SK-N-SH treated with all-trans-retinoic acid at 6 μM for 48 hours (cell line): Measurements from ENCODE around the gene ZMYND8.
"Not testable (repeated sequence)": the region's sequence is repeated elsewhere in the genome, so short reads cannot be mapped to it uniquely, and the experiment has no call there.

Source experiments
- ATAC-seq: fragments of 200-7000 bp; cut with Tn5 transposase; 3 replicates; pipeline ENCODE4 v1.9.1; 2020; ENCODE audit warnings: mild to moderate bottlenecking, moderate library complexity
- BACH2 ChIP-seq: fragments of 250-450 bp; sonication (Bioruptor Pico); IDR thresholded peaks from 2 replicates; pipeline ENCODE4 v1.9.0; 2021; ENCODE audit warnings: mild to moderate bottlenecking, borderline replicate concordance
- CSDC2 ChIP-seq: fragments of 250-450 bp; sonication (Bioruptor Pico); IDR thresholded peaks from 2 replicates; pipeline ENCODE4 v1.5.0; 2020; ENCODE audit warnings: mild to moderate bottlenecking, moderate library complexity
- ESRRG ChIP-seq: fragments of 250-450 bp; sonication (Bioruptor Pico); IDR thresholded peaks from 2 replicates; pipeline ENCODE4 v1.6.1; 2021; ENCODE audit warnings: mild to moderate bottlenecking
- GLIS3 ChIP-seq: fragments of 250-450 bp; sonication (Bioruptor Pico); IDR thresholded peaks from 2 replicates; pipeline ENCODE4 v1.5.0; 2020; ENCODE audit warnings: mild to moderate bottlenecking, moderate library complexity
- ISL1 ChIP-seq: fragments of 250-450 bp; sonication (Bioruptor Pico); IDR thresholded peaks from 2 replicates; pipeline ENCODE4 v2.1.2; 2022; ENCODE audit warnings: mild to moderate bottlenecking, moderate library complexity
- OSR1 ChIP-seq: fragments of 250-450 bp; sonication (Bioruptor Pico); IDR thresholded peaks from 2 replicates; pipeline ENCODE4 v1.8.0; 2022; ENCODE audit warnings: moderate library complexity, mild to moderate bottlenecking, inconsistent platforms
- PPARA ChIP-seq: fragments of 250-450 bp; sonication (Bioruptor Pico); IDR thresholded peaks from 2 replicates; pipeline ENCODE4 v1.5.0; 2020; ENCODE audit warnings: mild to moderate bottlenecking, borderline replicate concordance
- RARB ChIP-seq: fragments of 250-450 bp; sonication (Bioruptor Pico); IDR thresholded peaks from 2 replicates; pipeline ENCODE4 v1.8.0; 2021; ENCODE audit warnings: mild to moderate bottlenecking, moderate library complexity
- SNAI2 ChIP-seq: fragments of 250-450 bp; sonication (Bioruptor Pico); IDR thresholded peaks from 2 replicates; pipeline ENCODE4 v1.5.0; 2020; ENCODE audit warnings: mild to moderate bottlenecking, moderate library complexity
- TCF4 ChIP-seq: fragments of 250-450 bp; sonication (Bioruptor Pico); IDR thresholded peaks from 2 replicates; pipeline ENCODE4 v1.8.0; 2021; ENCODE audit warnings: mild to moderate bottlenecking, moderate library complexity, borderline replicate concordance
- TOX ChIP-seq: fragments of 250-450 bp; sonication (Bioruptor Pico); IDR thresholded peaks from 2 replicates; pipeline ENCODE4 v1.8.0; 2021; ENCODE audit warnings: mild to moderate bottlenecking, moderate library complexity, borderline replicate concordance
- ZC3H10 ChIP-seq: fragments of 250-450 bp; sonication (Bioruptor Pico); IDR thresholded peaks from 2 replicates; pipeline ENCODE4 v1.5.1; 2021; ENCODE audit warnings: mild to moderate bottlenecking, moderate library complexity
- ZFP3 ChIP-seq: fragments of 250-450 bp; sonication (Bioruptor Pico); IDR thresholded peaks from 2 replicates; pipeline ENCODE4 v1.5.0; 2020; ENCODE audit warnings: mild to moderate bottlenecking, moderate library complexity
- ZFP30 ChIP-seq: fragments of 450-650 bp; formaldehyde crosslinking; IDR thresholded peaks from 2 replicates; pipeline ENCODE4 v1.5.0; 2022; ENCODE audit warnings: mild to moderate bottlenecking, moderate library complexity
- ZNF565 ChIP-seq: fragments of 450-650 bp; formaldehyde crosslinking; conservative IDR thresholded peaks from 2 replicates; pipeline ENCODE4 v1.5.0; 2020; ENCODE audit warnings: low read depth, mild to moderate bottlenecking, moderate library complexity
- ZNF70 ChIP-seq: fragments of 450-650 bp; formaldehyde crosslinking; IDR thresholded peaks from 2 replicates; pipeline ENCODE4 v1.5.0; 2020; ENCODE audit warnings: mild to moderate bottlenecking, moderate library complexity
- ZNF8 ChIP-seq: fragments of 450-650 bp; formaldehyde crosslinking; IDR thresholded peaks from 2 replicates; pipeline ENCODE4 v1.5.0; 2020; ENCODE audit warnings: mild to moderate bottlenecking, moderate library complexity
- TF ChIP-seq, protein P1 (sequence below): fragments of 250-450 bp; sonication (Bioruptor Pico); IDR thresholded peaks from 2 replicates; pipeline ENCODE4 v1.5.1; 2020; ENCODE audit warnings: low read depth, mild to moderate bottlenecking, moderate library complexity
- TF ChIP-seq, protein P2 (sequence below): fragments of 250-450 bp; sonication (Bioruptor Pico); IDR thresholded peaks from 2 replicates; pipeline ENCODE4 v1.8.0; 2020; ENCODE audit warnings: mild to moderate bottlenecking, moderate library complexity, borderline replicate concordance
- TF ChIP-seq, protein P3 (sequence below): fragments of 250-450 bp; sonication (Bioruptor Pico); IDR thresholded peaks from 2 replicates; pipeline ENCODE4 v1.8.0; 2021; ENCODE audit warnings: low read depth, mild to moderate bottlenecking, moderate library complexity, borderline replicate concordance
- TF ChIP-seq, protein P4 (sequence below): fragments of 250-450 bp; sonication (Bioruptor Pico); IDR thresholded peaks from 2 replicates; pipeline ENCODE4 v1.5.1; 2021; ENCODE audit warnings: mild to moderate bottlenecking, moderate library complexity

ZMYND8 gene

DNA sequence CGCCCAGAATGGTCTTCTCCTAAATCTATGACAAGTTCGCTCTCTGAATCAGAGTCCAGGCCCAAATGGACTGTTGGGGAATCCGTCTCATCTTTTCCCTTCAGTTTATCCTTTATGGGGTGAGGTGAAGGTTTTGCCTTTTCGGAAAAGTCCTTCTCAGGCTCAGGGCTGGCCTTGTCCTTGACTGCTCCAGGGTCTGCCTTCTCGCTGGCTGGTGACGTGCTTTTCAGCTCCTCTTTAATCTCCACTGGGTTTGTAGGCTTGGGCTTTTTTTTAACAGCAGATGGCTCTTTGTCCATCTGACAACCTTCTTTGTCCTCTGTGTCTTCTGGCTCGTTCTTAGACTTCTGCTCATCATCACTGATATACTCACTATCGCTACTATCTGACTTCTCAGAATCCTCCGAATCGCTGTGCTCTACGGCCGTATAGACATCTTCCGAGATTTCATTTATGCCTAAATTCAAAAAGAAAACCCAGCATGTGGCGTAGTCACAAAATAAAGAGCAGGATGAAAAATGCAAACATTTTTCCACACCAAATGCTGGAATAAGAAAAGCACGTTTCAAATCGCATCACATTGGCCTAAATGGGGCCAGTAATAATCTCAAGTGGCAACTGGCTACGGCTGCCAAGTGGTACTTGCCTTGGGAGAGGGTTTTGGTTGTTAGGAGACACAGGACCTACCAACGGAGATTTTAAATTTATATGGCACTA lies 110.3 kb downstream of the ZMYND8 start:
- no peak for ATAC-seq
- TF ChIP-seq ZFP3 (CRISPR knock-in tag) (no peak), ZFP30 (CRISPR knock-in tag) (no peak), TOX (CRISPR knock-in tag) (no peak), ZC3H10 (CRISPR knock-in tag) (no peak), OSR1 (no peak), PPARA (CRISPR knock-in tag) (no peak), ZNF8 (CRISPR knock-in tag) (no peak), ESRRG (no peak), SNAI2 (CRISPR knock-in tag) (no peak), ZNF565 (CRISPR knock-in tag) (no peak), CSDC2 (CRISPR knock-in tag) (no peak), ZNF70 (CRISPR knock-in tag) (no peak), ISL1 (no peak), GLIS3 (CRISPR knock-in tag) (no peak), BACH2 (CRISPR knock-in tag) (no peak)
- TF ChIP-seq, protein P1, sequence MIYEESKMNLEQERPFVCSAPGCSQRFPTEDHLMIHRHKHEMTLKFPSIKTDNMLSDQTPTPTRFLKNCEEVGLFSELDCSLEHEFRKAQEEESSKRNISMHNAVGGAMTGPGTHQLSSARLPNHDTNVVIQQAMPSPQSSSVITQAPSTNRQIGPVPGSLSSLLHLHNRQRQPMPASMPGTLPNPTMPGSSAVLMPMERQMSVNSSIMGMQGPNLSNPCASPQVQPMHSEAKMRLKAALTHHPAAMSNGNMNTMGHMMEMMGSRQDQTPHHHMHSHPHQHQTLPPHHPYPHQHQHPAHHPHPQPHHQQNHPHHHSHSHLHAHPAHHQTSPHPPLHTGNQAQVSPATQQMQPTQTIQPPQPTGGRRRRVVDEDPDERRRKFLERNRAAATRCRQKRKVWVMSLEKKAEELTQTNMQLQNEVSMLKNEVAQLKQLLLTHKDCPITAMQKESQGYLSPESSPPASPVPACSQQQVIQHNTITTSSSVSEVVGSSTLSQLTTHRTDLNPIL (CRISPR knock-in tag), result no peak
- TF ChIP-seq, protein P2, sequence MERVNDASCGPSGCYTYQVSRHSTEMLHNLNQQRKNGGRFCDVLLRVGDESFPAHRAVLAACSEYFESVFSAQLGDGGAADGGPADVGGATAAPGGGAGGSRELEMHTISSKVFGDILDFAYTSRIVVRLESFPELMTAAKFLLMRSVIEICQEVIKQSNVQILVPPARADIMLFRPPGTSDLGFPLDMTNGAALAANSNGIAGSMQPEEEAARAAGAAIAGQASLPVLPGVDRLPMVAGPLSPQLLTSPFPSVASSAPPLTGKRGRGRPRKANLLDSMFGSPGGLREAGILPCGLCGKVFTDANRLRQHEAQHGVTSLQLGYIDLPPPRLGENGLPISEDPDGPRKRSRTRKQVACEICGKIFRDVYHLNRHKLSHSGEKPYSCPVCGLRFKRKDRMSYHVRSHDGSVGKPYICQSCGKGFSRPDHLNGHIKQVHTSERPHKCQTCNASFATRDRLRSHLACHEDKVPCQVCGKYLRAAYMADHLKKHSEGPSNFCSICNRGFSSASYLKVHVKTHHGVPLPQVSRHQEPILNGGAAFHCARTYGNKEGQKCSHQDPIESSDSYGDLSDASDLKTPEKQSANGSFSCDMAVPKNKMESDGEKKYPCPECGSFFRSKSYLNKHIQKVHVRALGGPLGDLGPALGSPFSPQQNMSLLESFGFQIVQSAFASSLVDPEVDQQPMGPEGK (CRISPR knock-in tag), result no peak
- TF ChIP-seq, protein P3, sequence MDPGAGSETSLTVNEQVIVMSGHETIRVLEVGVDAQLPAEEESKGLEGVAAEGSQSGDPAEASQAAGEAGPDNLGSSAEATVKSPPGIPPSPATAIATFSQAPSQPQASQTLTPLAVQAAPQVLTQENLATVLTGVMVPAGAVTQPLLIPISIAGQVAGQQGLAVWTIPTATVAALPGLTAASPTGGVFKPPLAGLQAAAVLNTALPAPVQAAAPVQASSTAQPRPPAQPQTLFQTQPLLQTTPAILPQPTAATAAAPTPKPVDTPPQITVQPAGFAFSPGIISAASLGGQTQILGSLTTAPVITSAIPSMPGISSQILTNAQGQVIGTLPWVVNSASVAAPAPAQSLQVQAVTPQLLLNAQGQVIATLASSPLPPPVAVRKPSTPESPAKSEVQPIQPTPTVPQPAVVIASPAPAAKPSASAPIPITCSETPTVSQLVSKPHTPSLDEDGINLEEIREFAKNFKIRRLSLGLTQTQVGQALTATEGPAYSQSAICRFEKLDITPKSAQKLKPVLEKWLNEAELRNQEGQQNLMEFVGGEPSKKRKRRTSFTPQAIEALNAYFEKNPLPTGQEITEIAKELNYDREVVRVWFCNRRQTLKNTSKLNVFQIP (CRISPR knock-in tag), result no peak

DNA sequence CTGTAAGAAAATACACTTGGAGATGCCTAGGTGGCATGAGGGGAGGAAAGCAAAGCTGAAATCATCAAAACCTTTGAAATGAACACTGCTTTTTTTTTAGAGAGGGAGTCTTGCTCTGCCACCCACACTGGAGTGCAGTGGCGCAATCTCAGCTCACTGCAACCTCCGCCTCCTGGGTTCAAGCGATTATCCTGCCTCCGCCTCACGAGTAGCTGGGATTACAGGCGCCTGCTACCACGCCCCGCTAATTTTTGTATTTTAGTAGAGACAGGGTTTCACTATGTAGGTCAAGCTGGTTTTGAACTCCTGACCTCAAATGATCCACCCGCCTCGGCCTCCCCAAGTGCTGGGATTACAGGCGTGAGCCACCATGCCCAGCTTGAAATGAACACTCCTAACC lies 111.3 kb downstream of the ZMYND8 start:
- ATAC-seq, result not testable (repeated sequence)

DNA sequence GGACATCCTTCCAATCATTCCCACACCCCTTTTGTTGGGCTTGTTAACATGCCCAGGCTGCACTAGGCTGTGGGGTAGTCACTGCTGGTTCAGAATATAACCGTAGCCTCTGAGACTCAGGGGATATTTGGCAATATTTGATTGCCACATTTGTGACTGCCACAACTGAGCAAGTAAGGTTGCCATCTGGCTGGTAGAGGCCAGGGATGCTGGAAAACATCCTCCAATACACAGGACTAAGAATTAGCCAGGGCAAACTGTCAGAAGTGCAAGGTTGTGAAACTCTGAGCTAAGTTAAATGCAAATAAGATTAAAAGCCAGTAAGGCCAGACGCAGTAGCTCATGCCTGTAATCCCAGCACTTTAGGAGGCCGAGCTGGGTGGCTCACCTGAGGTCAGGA lies 112.0 kb downstream of the ZMYND8 start:
- TF ChIP-seq RARB, result no peak
- TF ChIP-seq ZFP30 (CRISPR knock-in tag), result no peak
- TF ChIP-seq BACH2 (CRISPR knock-in tag), result no peak
- TF ChIP-seq OSR1, result no peak
- TF ChIP-seq, protein P3 (CRISPR knock-in tag), result no peak
- TF ChIP-seq, protein P4, sequence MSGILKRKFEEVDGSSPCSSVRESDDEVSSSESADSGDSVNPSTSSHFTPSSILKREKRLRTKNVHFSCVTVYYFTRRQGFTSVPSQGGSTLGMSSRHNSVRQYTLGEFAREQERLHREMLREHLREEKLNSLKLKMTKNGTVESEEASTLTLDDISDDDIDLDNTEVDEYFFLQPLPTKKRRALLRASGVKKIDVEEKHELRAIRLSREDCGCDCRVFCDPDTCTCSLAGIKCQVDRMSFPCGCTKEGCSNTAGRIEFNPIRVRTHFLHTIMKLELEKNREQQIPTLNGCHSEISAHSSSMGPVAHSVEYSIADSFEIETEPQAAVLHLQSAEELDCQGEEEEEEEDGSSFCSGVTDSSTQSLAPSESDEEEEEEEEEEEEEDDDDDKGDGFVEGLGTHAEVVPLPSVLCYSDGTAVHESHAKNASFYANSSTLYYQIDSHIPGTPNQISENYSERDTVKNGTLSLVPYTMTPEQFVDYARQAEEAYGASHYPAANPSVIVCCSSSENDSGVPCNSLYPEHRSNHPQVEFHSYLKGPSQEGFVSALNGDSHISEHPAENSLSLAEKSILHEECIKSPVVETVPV (CRISPR knock-in tag), result no peak
- no peak for TF ChIP-seq TOX (CRISPR knock-in tag)
- TF ChIP-seq ZNF565 (CRISPR knock-in tag), result no peak
- TF ChIP-seq PPARA (CRISPR knock-in tag), result no peak
- TF ChIP-seq GLIS3 (CRISPR knock-in tag), result no peak
- TF ChIP-seq ISL1, result no peak
- no peak for TF ChIP-seq ZFP3 (CRISPR knock-in tag)
- no peak for TF ChIP-seq TCF4 (CRISPR knock-in tag)
- no peak for ATAC-seq
